OCI-LY3 (cell line): ENCODE measurements around the gene A4GALT.

Experiments used
- H2AFZ ChIP-seq: fragments of 200-600, 300-600 bp; shearing (Covaris generic); 2 replicates; pipeline ENCODE4 v1.6.0; 2014; ENCODE audit warnings: antibody characterized with exemption, low read depth, low read length
- H3K27ac ChIP-seq: fragments of 200-600, 300-600 bp; sonication (generic); 2 replicates; pipeline ENCODE4 v1.5.1; 2014; ENCODE audit warnings: mild to moderate bottlenecking, low read length, moderate library complexity, mixed read lengths
- H3K27me3 ChIP-seq: fragments of 200-600, 300-600 bp; sonication (generic); 2 replicates; pipeline ENCODE4 v1.6.1; 2014; ENCODE audit warnings: low read depth, low read length, mixed read lengths
- H3K36me3 ChIP-seq: fragments of 200-600, 300-600 bp; sonication (generic); replicated peaks from 2 replicates; pipeline ENCODE3; 2014; ENCODE audit warnings: low read depth, low read length, mixed read lengths
- H3K4me1 ChIP-seq: fragments of 300-600, 200-600 bp; sonication (generic); 2 replicates; pipeline ENCODE4 v1.6.1; 2014; ENCODE audit warnings: low read length, mixed read lengths
- H3K4me2 ChIP-seq: fragments of 200-600, 300-600 bp; sonication (generic); 2 replicates; pipeline ENCODE4 v1.6.1; 2014; ENCODE audit warnings: low read length, mixed read lengths
- H3K4me3 ChIP-seq: fragments of 300-600, 200-600 bp; sonication (generic); 2 replicates; pipeline ENCODE4 v1.5.1; 2014; ENCODE audit warnings: antibody characterized with exemption, mild to moderate bottlenecking, low read length, moderate library complexity
- H3K79me2 ChIP-seq: fragments of 300-600, 200-600 bp; shearing (Covaris generic); 2 replicates; pipeline ENCODE4 v1.6.1; 2014; ENCODE audit warnings: mild to moderate bottlenecking, low read length, mixed read lengths
- H3K9ac ChIP-seq: fragments of 300-600, 200-600 bp; shearing (Covaris generic); 2 replicates; pipeline ENCODE4 v1.6.0; 2014; ENCODE audit warnings: mild to moderate bottlenecking, low read length, moderate library complexity
- H3K9me3 ChIP-seq: fragments of 200-600, 300-600 bp; shearing (Covaris generic); 2 replicates; pipeline ENCODE4 v1.6.1; 2014; ENCODE audit warnings: low read length, mixed read lengths; ENCODE audit not compliant: insufficient read depth
- H4K20me1 ChIP-seq: fragments of 200-600, 300-600 bp; sonication (generic); 2 replicates; pipeline ENCODE4 v1.6.1; 2016; ENCODE audit warnings: low read length, mixed read lengths; ENCODE audit not compliant: insufficient read depth
- EZH2phosphoT487 ChIP-seq: fragments of 200-600 bp; shearing (Covaris generic); IDR thresholded peaks from 2 replicates; pipeline ENCODE4 v1.6.1; 2018; ENCODE audit warnings: antibody characterized with exemption, mixed run types, low read depth
- TF ChIP-seq, protein P1 (sequence below): fragments of 200-600, 300-600 bp; sonication (generic); IDR thresholded peaks from 2 replicates; pipeline ENCODE4 v1.5.1; 2014; ENCODE audit warnings: antibody characterized with exemption, low read length, low read depth

A4GALT gene

DNA sequence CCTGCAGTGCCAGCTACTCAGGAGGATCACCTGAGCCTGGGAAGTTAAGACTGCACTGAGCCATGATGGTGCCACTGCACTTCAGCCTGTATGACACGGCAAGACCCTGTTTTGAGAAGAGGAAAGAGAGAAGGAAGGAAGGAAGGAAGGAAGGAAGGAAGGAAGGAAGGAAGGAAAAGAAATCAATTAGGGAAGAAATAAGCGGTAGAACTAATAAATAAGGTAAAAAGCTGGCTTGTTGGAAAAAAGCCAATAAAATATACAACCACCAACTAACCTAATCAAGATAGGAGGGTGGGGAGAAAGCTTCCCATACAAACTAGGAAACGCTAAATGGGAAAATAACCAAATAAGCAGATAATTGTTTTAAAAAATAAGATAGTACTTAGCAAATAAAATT lies 12.3 kb downstream of the A4GALT start:
- Histone ChIP-seq H3K79me2 (no peaks in the 10 kb centered on the region), H3K9ac (no peak overlapping the region), H3K27me3 (no peaks in the 10 kb centered on the region), H3K27ac (no peak overlapping the region), H4K20me1 (no peaks in the 10 kb centered on the region), H3K4me2 (no peak overlapping the region), H3K4me1 (peaks cover 16% of the 10 kb centered on the region), H3K36me3 (no peaks in the 10 kb centered on the region), H3K9me3 (no peaks in the 10 kb centered on the region), H2AFZ (no peak overlapping the region), H3K4me3 (no peak overlapping the region)
- TF ChIP-seq EZH2phosphoT487 = no peak
- TF ChIP-seq, protein P1, sequence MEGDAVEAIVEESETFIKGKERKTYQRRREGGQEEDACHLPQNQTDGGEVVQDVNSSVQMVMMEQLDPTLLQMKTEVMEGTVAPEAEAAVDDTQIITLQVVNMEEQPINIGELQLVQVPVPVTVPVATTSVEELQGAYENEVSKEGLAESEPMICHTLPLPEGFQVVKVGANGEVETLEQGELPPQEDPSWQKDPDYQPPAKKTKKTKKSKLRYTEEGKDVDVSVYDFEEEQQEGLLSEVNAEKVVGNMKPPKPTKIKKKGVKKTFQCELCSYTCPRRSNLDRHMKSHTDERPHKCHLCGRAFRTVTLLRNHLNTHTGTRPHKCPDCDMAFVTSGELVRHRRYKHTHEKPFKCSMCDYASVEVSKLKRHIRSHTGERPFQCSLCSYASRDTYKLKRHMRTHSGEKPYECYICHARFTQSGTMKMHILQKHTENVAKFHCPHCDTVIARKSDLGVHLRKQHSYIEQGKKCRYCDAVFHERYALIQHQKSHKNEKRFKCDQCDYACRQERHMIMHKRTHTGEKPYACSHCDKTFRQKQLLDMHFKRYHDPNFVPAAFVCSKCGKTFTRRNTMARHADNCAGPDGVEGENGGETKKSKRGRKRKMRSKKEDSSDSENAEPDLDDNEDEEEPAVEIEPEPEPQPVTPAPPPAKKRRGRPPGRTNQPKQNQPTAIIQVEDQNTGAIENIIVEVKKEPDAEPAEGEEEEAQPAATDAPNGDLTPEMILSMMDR = no peak

DNA sequence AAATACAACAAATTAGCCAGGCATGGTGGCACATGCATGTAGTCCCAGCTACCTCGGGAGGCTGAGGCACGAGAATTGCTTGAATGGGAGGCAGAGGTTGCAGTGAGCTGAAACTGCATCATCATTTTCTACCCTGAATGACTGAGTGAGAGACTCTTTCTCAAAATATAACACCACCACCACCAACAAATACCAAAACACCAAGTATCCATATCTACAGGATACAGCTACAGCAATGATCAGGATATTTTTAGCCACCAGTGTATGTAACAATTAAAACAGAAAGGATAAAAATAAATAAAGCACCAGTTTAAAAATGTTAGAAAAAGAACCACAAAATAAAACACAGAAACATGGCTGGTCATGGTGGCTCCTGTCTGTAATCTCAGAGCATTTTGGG lies 13.2 kb downstream of the A4GALT start:
- TF ChIP-seq, protein P1 = no peak
- no peak for TF ChIP-seq EZH2phosphoT487
- no peak overlapping the region for H3K4me2 ChIP-seq
- H4K20me1 ChIP-seq = no peaks in the 10 kb centered on the region
- H3K9me3 ChIP-seq = no peaks in the 10 kb centered on the region
- no peak overlapping the region for H3K4me3 ChIP-seq
- no peak overlapping the region for H2AFZ ChIP-seq
- no peaks in the 10 kb centered on the region for H3K27me3 ChIP-seq
- no peaks in the 10 kb centered on the region for H3K36me3 ChIP-seq
- peaks cover 24% of the 10 kb centered on the region for H3K4me1 ChIP-seq
- no peak overlapping the region for H3K27ac ChIP-seq
- no peaks in the 10 kb centered on the region for H3K79me2 ChIP-seq
- H3K9ac ChIP-seq = no peak overlapping the region

DNA sequence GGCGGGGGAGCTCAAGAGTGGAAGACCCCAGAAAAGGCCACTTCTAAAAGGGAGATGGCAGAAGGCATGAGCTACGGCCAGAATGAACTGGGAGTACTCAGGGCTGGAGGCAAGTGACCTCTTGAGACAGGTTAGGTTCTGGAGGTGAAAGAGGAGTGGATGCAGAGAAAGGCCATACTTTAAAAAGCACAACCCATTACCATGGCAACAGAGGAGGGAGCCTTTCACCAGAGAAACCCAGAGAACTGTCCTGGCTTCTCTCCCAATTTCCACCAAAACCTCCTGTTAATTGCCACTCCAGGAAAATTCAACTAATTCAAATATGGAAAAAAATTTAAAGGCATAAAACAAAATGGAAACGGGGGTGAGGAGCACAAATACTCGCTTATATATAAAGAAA lies 15.8 kb downstream of the A4GALT start:
- H4K20me1 ChIP-seq = no peaks in the 10 kb centered on the region
- no peak overlapping the region for H2AFZ ChIP-seq
- H3K36me3 ChIP-seq = no peaks in the 10 kb centered on the region
- H3K9ac ChIP-seq = no peak overlapping the region
- no peak for TF ChIP-seq EZH2phosphoT487
- TF ChIP-seq, protein P1 = no peak
- no peak overlapping the region for H3K4me3 ChIP-seq
- H3K4me1 ChIP-seq = peaks cover 30% of the 10 kb centered on the region
- H3K27ac ChIP-seq = no peak overlapping the region
- H3K79me2 ChIP-seq = no peaks in the 10 kb centered on the region
- H3K4me2 ChIP-seq = no peak overlapping the region
- no peaks in the 10 kb centered on the region for H3K9me3 ChIP-seq
- H3K27me3 ChIP-seq = no peaks in the 10 kb centered on the region

DNA sequence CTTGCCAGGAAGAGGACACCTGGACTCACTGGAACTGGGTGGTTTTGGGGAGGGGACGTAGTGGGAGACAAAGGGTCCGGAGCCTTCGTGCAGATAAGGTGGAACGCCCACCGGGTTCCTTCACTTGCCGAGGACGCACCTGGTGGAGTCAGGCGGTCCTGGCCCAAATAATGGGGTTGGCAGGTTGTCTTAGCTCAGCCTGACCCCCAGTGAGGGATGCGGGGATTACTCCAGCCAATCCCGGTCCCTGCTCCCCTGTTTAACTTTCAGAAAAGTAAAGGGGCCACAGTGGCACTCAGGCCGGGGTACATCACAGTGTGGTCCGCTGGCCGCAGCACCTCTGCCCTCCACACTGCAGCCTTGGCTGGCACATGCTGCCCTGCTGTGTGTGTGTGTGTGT lies 18.0 kb downstream of the A4GALT start:
- no peak overlapping the region for H3K4me2 ChIP-seq
- TF ChIP-seq, protein P1 = no peak
- no peak for TF ChIP-seq EZH2phosphoT487
- H3K36me3 ChIP-seq = no peaks in the 10 kb centered on the region
- no peak overlapping the region for H2AFZ ChIP-seq
- H3K4me3 ChIP-seq = no peak overlapping the region
- no peaks in the 10 kb centered on the region for H3K9me3 ChIP-seq
- H3K9ac ChIP-seq = no peak overlapping the region
- H3K79me2 ChIP-seq = no peaks in the 10 kb centered on the region
- no peak overlapping the region for H3K27ac ChIP-seq
- no peaks in the 10 kb centered on the region for H4K20me1 ChIP-seq
- peaks cover 38% of the 10 kb centered on the region for H3K4me1 ChIP-seq
- H3K27me3 ChIP-seq = no peaks in the 10 kb centered on the region
